Measurements from ENCODE around the gene SOX10.

GRCh38 chr22:37926771-37927636 is 57.4 kb downstream of the SOX10 start:
- TF ChIP-seq CTCF (IDR thresholded peaks at IDR 0.05; ENCODE audit: insufficient read depth, low read depth, low read length): no peak
- no peak for TF ChIP-seq EZH2 (IDR thresholded peaks at IDR 0.05; ENCODE audit: insufficient read depth, low read length)

All from astrocyte (in vitro differentiated cells and primary cell).